ENCODE data around the gene HMGA1. TPM values are rescaled to one million over a fixed set of nuclear protein-coding genes. Genes with fewer than 3 reads are reported as not detected.

HMGA1 gene
- total RNA-seq, 4 donors from 2014 or later = 33.3 to 48.5 (median 41.9) TPM

GRCh38 chr6:34206726-34207125 is 29.9 kb upstream of the HMGA1 start:
- Histone ChIP-seq H3K4me1 (no peaks in the 10 kb centered on the region), H3K9me3 (no peaks in the 10 kb centered on the region), H3K36me3 (no peaks in the 10 kb centered on the region), H3K27ac (no peak overlapping the region), H3K4me3 (replicated peaks in 1 of 3) (no peak overlapping the region), H3K27me3 (no peaks in the 10 kb centered on the region)
- intact Hi-C loops (cut with DNase I) = no loop called here
- 71 to 84% methylated on average over 7 of the region's 7 CpGs for WGBS, 2 donors
- TF ChIP-seq POLR2A (IDR thresholded peaks at IDR 0.05) (no peak), CTCF (IDR thresholded peaks at IDR 0.05) (no peak)
- no peak for DNase-seq

- Histone ChIP-seq H3K4me3 (replicated peaks in 1 of 3) (no peak overlapping the region), H3K36me3 (no peaks in the 10 kb centered on the region), H3K27ac (no peak overlapping the region), H3K27me3 (no peaks in the 10 kb centered on the region), H3K4me1 (no peaks in the 10 kb centered on the region), H3K9me3 (no peaks in the 10 kb centered on the region)
- TF ChIP-seq CTCF (IDR thresholded peaks at IDR 0.05) = no peak
- TF ChIP-seq POLR2A (IDR thresholded peaks at IDR 0.05) = no peak
- no peak for DNase-seq
- 80 to 96% methylated on average over 3 to 4 of the region's 4 CpGs for WGBS, 2 donors
- intact Hi-C loops (cut with DNase I) = no loop called here
These were observed 28.8 kb upstream of the HMGA1 start for GRCh38 chr6:34207695-34208443.

GRCh38 chr6:34213772-34214171 is 22.9 kb upstream of the HMGA1 start:
- DNase-seq = no peak
- WGBS, 2 donors = 92 to 95% methylated on average over 4 of the region's 4 CpGs
- H3K4me1 ChIP-seq = no peaks in the 10 kb centered on the region
- H3K36me3 ChIP-seq = no peaks in the 10 kb centered on the region
- TF ChIP-seq CTCF (IDR thresholded peaks at IDR 0.05) = no peak
- TF ChIP-seq POLR2A (IDR thresholded peaks at IDR 0.05) = no peak
- intact Hi-C loops (cut with DNase I) = no loop called here
- no peak overlapping the region for H3K4me3 ChIP-seq (replicated peaks in 1 of 3)
- no peaks in the 10 kb centered on the region for H3K9me3 ChIP-seq
- H3K27ac ChIP-seq = no peak overlapping the region
- H3K27me3 ChIP-seq = no peaks in the 10 kb centered on the region

- TF ChIP-seq CTCF (IDR thresholded peaks at IDR 0.05) (no peak), POLR2A (IDR thresholded peaks at IDR 0.05) (no peak)
- intact Hi-C loops (cut with DNase I) = no loop called here
- H3K9me3 ChIP-seq = no peaks in the 10 kb centered on the region
- DNase-seq = no peak
- no peak overlapping the region for H3K4me3 ChIP-seq (replicated peaks in 1 of 3)
- peaks cover 6 to 7% of the 10 kb centered on the region in 2 donors for H3K4me1 ChIP-seq
- 61 to 67% methylated on average over 2 of the region's 2 CpGs for WGBS, 2 donors
- no peak overlapping the region for H3K27ac ChIP-seq
- H3K36me3 ChIP-seq = no peaks in the 10 kb centered on the region
- H3K27me3 ChIP-seq = no peaks in the 10 kb centered on the region
These were observed 18.0 kb upstream of the HMGA1 start for GRCh38 chr6:34218691-34219090.

GRCh38 chr6:34223381-34223955 is 13.2 kb upstream of the HMGA1 start:
- WGBS, 2 donors = 16 to 19% methylated on average over 16 of the region's 16 CpGs

More at GRCh38 chr6:34223381-34223955, 13.2 kb upstream of the HMGA1 start:
- Histone ChIP-seq H3K36me3 (no peaks in the 10 kb centered on the region), H3K4me3 (replicated peaks in 1 of 3) (no peak overlapping the region), H3K9me3 (no peaks in the 10 kb centered on the region), H3K27me3 (no peaks in the 10 kb centered on the region), H3K27ac (peak overlapping the region in 2 of 3 donors; percentile 21 to 41), H3K4me1 (peaks cover 6 to 12% of the 10 kb centered on the region in 2 donors)
- DNase-seq = peak; percentile 19 to 24
- TF ChIP-seq CTCF (IDR thresholded peaks at IDR 0.05) (no peak), POLR2A (IDR thresholded peaks at IDR 0.05) (no peak)
- intact Hi-C loops (cut with DNase I) = no loop called here

Data from thyroid gland (tissue), 4 donors.